Kidney epithelial cell (primary cell): ENCODE measurements around the gene GPR68. TPM values are rescaled to one million over a fixed set of nuclear protein-coding genes. Genes with fewer than 3 reads are reported as not detected.

Experiments used
- DNase-seq: peaks from one replicate; pipeline ENCODE4 v3.0.0-alpha.2; 2010; ENCODE audit warnings: low read depth
- H3K27me3 ChIP-seq: 2 replicates; pipeline ENCODE4 v1.6.0; 2011; ENCODE audit warnings: low read length; ENCODE audit not compliant: control insufficient read depth, insufficient read depth
- H3K36me3 ChIP-seq: 2 replicates; pipeline ENCODE4 v1.5.1; 2011; ENCODE audit warnings: low read length; ENCODE audit not compliant: control insufficient read depth, insufficient read depth
- H3K4me3 ChIP-seq: 2 replicates; pipeline ENCODE4 v1.5.1; 2011; ENCODE audit warnings: low read depth, mild to moderate bottlenecking, control low read depth, low read length
- CTCF ChIP-seq: IDR thresholded peaks from 2 replicates; pipeline ENCODE4 v1.5.1; 2011; ENCODE audit warnings: mild to moderate bottlenecking, moderate library complexity, low read length, control low read depth, inconsistent platforms; ENCODE audit not compliant: insufficient read depth, poor library complexity, severe bottlenecking
- total RNA-seq: library from RNA; depleted of rRNA; stranded (reverse); fragments of >200 nt; gene quantifications from 2 replicates; pipeline ENCODE4 v1.2.3, GENCODE V29; 2015

The GPR68 gene
- total RNA-seq, 1 donor from 2014 or later: 4.7 TPM

DNA sequence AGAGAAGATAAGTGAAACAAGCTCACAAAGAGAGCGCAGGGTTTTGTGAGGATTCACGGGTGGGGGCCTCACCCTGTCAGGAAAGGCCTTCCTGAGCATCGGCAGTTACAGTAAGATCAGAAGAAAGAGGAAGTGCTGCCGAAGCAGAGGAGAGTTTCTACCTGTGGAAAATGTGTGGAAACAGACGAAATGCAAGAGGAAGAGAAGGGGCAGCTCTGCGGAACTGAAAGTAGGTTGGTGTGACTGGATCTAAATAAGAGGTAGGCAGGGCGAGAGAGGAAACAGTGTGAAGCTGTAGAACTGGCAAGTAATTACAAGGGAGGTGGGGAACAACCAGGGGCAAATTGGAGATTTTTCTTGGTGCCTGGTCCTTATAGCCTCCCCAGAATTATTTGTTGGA is 2.6 kb downstream of the GPR68 start:
- no peak for TF ChIP-seq CTCF
- no peak for DNase-seq

DNA sequence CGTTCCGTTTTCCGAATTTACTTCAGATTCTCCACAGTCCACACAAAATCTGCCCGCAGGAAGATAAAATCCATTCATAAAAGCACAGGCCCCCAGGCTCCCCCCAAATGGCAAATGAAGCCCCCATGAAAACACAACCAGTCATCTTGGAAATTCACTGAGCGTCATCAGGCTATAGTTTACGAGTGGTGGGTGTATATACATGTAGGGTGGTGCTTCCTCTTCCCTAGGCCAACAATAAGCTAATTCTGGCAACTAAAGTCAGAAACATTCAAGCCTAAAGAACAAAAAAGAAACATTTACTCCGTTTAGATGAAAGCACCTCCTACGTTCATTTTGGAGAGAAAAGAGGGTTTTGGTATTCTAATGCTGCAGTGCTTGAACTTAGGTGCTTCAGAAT is 5.8 kb downstream of the GPR68 start:
- Histone ChIP-seq H3K4me3 (no peak overlapping the region), H3K36me3 (no peaks in the 10 kb centered on the region), H3K27me3 (no peaks in the 10 kb centered on the region)
- DNase-seq: no peak
- no peak for TF ChIP-seq CTCF

More for the DNA sequence above, 2.6 kb downstream of the GPR68 start:
- Histone ChIP-seq H3K36me3 (no peaks in the 10 kb centered on the region), H3K4me3 (no peak overlapping the region), H3K27me3 (no peaks in the 10 kb centered on the region)

DNA sequence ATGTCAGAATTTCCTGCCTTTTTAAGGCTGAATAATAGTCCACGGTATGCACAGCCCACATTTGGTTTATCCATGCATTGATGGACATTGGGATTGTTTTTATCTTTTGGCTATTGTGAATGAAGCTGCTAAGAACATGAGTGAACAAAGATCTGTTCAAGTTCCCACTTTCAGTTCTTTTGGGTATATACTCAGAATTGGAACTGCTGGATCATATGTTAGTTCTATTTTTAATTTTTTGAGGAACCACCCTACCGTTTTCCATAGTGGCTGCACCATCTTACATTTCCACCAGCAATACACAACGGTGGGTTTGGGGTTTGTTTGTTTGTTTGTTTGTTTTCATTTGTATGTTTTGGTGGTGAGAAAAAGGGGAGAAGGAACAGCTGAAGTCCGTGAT is 6.4 kb downstream of the GPR68 start:
- Histone ChIP-seq H3K4me3 (no peak overlapping the region), H3K27me3 (no peaks in the 10 kb centered on the region), H3K36me3 (no peaks in the 10 kb centered on the region)
- DNase-seq: no peak
- no peak for TF ChIP-seq CTCF

- no peaks in the 10 kb centered on the region for H3K36me3 ChIP-seq
- TF ChIP-seq CTCF: no peak
- no peak overlapping the region for H3K4me3 ChIP-seq
- no peaks in the 10 kb centered on the region for H3K27me3 ChIP-seq
- no peak for DNase-seq
Observed at GRCh38 chr14:91237219-91237618, 7.3 kb downstream of the GPR68 start.

DNA sequence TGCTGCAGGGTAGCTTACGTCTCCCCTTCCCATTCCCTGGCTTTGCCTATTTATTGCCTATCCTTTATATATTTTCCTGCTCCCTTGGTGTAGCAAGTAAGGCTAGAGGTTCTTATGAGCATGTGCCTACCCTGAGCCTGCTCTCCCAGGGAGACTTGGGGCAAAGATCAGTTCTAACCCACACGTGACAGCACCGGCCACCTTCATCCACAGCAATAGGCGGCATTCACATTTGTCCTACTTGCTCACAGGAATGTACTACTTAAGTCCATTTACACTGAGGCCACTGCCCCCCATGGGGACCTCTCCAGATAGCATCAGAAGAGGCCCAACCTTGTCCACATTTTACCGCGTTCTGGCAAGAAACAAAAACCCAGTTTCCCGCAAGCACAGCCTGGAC is 8.7 kb downstream of the GPR68 start:
- no peaks in the 10 kb centered on the region for H3K27me3 ChIP-seq
- H3K4me3 ChIP-seq: no peak overlapping the region
- DNase-seq: no peak
- H3K36me3 ChIP-seq: no peaks in the 10 kb centered on the region
- no peak for TF ChIP-seq CTCF

DNA sequence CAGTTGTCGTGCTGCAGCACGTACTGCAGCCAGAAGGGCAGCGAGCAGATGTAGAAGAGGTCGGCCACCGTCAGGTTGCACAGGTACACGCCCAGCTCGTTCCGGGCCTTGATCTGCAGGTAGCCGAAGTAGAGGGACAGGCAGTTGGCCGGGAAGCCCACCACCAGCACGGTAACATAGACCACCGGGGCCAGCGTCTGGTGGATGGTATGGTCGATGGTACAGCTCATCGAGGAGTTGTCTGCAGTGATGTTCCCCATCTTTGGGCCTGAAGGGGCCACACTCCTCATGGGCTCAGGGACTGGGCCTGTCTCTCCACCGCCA is 9.8 kb downstream of the GPR68 start:
- no peak for DNase-seq
- H3K4me3 ChIP-seq: no peak overlapping the region
- no peaks in the 10 kb centered on the region for H3K36me3 ChIP-seq
- H3K27me3 ChIP-seq: no peaks in the 10 kb centered on the region
- TF ChIP-seq CTCF: no peak
